IMR-90 (cell line): ENCODE measurements around the gene TTC21A. TPM values are rescaled to one million over a fixed set of nuclear protein-coding genes. Genes with fewer than 3 reads are reported as not detected.

Source experiments
- ATAC-seq: fragments of 200-7000 bp; cut with Tn5 transposase; 2 replicates; pipeline ENCODE4 v1.9.1; 2020; ENCODE audit warnings: low read depth, mild to moderate bottlenecking, moderate library complexity
- BruUV-seq: library from RNA; stranded (reverse); fragments of 400-500 nt; replicated peaks from 2 replicates; lab custom pipeline; 2021; lab: Mats Ljungman, UMichigan
- CTCF ChIA-PET: fragments of 300-600 bp; formaldehyde crosslinking; extraction: SDS; loops from one replicate; lab custom pipeline; 2021; ENCODE audit warnings: antibody characterized with exemption; lab: Yijun Ruan, JAX
- POLR2A ChIA-PET: fragments of 300-600 bp; sonication (Branson Sonifier 250); formaldehyde crosslinking; loops from one replicate; lab custom pipeline; 2022; ENCODE audit warnings: antibody characterized with exemption; ENCODE audit not compliant: unreplicated experiment; lab: Charles Lee
- DNase-seq: peaks from one replicate; pipeline ENCODE4 v3.0.0; 2013
- H2AFZ ChIP-seq: replicated peaks from 2 replicates; pipeline ENCODE3; 2013; ENCODE audit warnings: low read length, mild to moderate bottlenecking; ENCODE audit not compliant: poor library complexity
- H2AK5ac ChIP-seq: 2 replicates; pipeline ENCODE4 v1.6.1; 2013; ENCODE audit warnings: low read depth, low read length, inconsistent platforms
- H2AK9ac ChIP-seq: replicated peaks from 2 replicates; pipeline ENCODE3; 2013; ENCODE audit warnings: mild to moderate bottlenecking, low read depth, low read length, moderate library complexity; ENCODE audit not compliant: poor library complexity
- H2BK120ac ChIP-seq: 2 replicates; pipeline ENCODE4 v1.6.1; 2013; ENCODE audit warnings: low read depth, low read length, inconsistent platforms
- H2BK15ac ChIP-seq: 3 replicates; pipeline ENCODE4 v1.6.1; 2013; ENCODE audit warnings: low read depth, low read length, inconsistent platforms
- H2BK20ac ChIP-seq: 2 replicates; pipeline ENCODE4 v1.6.1; 2013; ENCODE audit warnings: low read depth, mild to moderate bottlenecking, inconsistent platforms, low read length, moderate library complexity
- H2BK5ac ChIP-seq: 2 replicates; pipeline ENCODE4 v1.6.1; 2013; ENCODE audit warnings: mild to moderate bottlenecking, low read depth, low read length, inconsistent platforms; ENCODE audit not compliant: poor library complexity, severe bottlenecking
- H3K14ac ChIP-seq: replicated peaks from 2 replicates; pipeline ENCODE4 v1.6.1; 2013; ENCODE audit warnings: low read depth, low read length, inconsistent platforms
- H3K18ac ChIP-seq: 2 replicates; pipeline ENCODE4 v1.6.1; 2013; ENCODE audit warnings: low read depth, low read length, control low read depth
- H3K23ac ChIP-seq: 2 replicates; pipeline ENCODE4 v1.6.1; 2013; ENCODE audit warnings: low read depth, low read length, inconsistent platforms
- H3K27ac ChIP-seq: 2 replicates; pipeline ENCODE4 v1.5.1; 2013; ENCODE audit warnings: mild to moderate bottlenecking, control low read depth, low read length; ENCODE audit not compliant: insufficient read depth
- H3K27me3 ChIP-seq: 2 replicates; pipeline ENCODE4 v1.6.1; 2013; ENCODE audit warnings: low read length; ENCODE audit not compliant: control insufficient read depth, insufficient read depth
- H3K36me3 ChIP-seq: 2 replicates; pipeline ENCODE4 v1.6.1; 2013; ENCODE audit warnings: low read length, mixed read lengths; ENCODE audit not compliant: control insufficient read depth, insufficient read depth
- H3K4ac ChIP-seq: 2 replicates; pipeline ENCODE4 v1.6.1; 2013; ENCODE audit warnings: low read depth, low read length, inconsistent platforms
- H3K4me1 ChIP-seq: 2 replicates; pipeline ENCODE4 v1.6.1; 2013; ENCODE audit warnings: low read length, mixed read lengths; ENCODE audit not compliant: control insufficient read depth, insufficient read depth
- H3K4me2 ChIP-seq: 2 replicates; pipeline ENCODE4 v1.6.1; 2013; ENCODE audit warnings: low read depth, mild to moderate bottlenecking, control low read depth, low read length, moderate library complexity
- H3K4me3 ChIP-seq: 2 replicates; pipeline ENCODE4 v1.5.1; 2013; ENCODE audit warnings: low read depth, mild to moderate bottlenecking, control low read depth, low read length, moderate library complexity; ENCODE audit not compliant: insufficient read depth
- H3K56ac ChIP-seq: 2 replicates; pipeline ENCODE4 v1.6.1; 2013; ENCODE audit warnings: low read length, inconsistent platforms; ENCODE audit not compliant: insufficient read depth; ENCODE audit errors: extremely low read depth
- H3K79me1 ChIP-seq, 2 experiments: 2 replicates each; pipeline ENCODE4 v1.6.1; 2013; ENCODE audit warnings: low read length in 2 of 2, inconsistent platforms in 1 of 2, low read depth in 1 of 2
- H3K9ac ChIP-seq: 2 replicates; pipeline ENCODE4 v1.6.1; 2013; ENCODE audit warnings: low read depth, low read length, control low read depth
- H3K9me1 ChIP-seq: 2 replicates; pipeline ENCODE4 v1.6.1; 2013; ENCODE audit warnings: low read length, inconsistent platforms; ENCODE audit not compliant: insufficient read depth
- H3K9me3 ChIP-seq: 2 replicates; pipeline ENCODE4 v1.6.1; 2013; ENCODE audit warnings: low read length; ENCODE audit not compliant: control insufficient read depth, insufficient read depth
- H4K20me1 ChIP-seq: 2 replicates; pipeline ENCODE4 v1.6.1; 2013; ENCODE audit warnings: low read length, inconsistent platforms; ENCODE audit not compliant: insufficient read depth
- H4K5ac ChIP-seq: 2 replicates; pipeline ENCODE4 v1.6.1; 2013; ENCODE audit warnings: mild to moderate bottlenecking, low read depth, low read length, control low read depth
- H4K8ac ChIP-seq, 2 experiments: 2 replicates each; pipeline ENCODE4 v1.6.1; 2013; ENCODE audit warnings: low read depth in 2 of 2, low read length in 2 of 2, control low read depth in 1 of 2, inconsistent platforms in 1 of 2
- H4K91ac ChIP-seq: 2 replicates; pipeline ENCODE4 v1.6.1; 2013; ENCODE audit warnings: low read depth, low read length, inconsistent platforms; ENCODE audit not compliant: insufficient read depth
- BHLHE40 ChIP-seq: fragments of 150-350 bp; IDR thresholded peaks from 2 replicates; pipeline ENCODE4 v1.6.1; 2016; ENCODE audit warnings: mild to moderate bottlenecking, low read depth, low read length
- CEBPB ChIP-seq: IDR thresholded peaks from 2 replicates; pipeline ENCODE4 v1.6.1; 2012; ENCODE audit warnings: low read depth, low read length, improper control_type of control experiment
- WGBS, 2 experiments: methylation state at CpG; one replicate each; pipeline versions ENCODE4 v1.1.5 to v1.1.7; 2013; ENCODE audit warnings: missing lambda C conversion rate in 2 of 2; ENCODE audit not compliant: insufficient read length in 1 of 2; ENCODE audit errors: extremely low coverage in 2 of 2; 5-methylcytosine and 5-hydroxymethylcytosine counted together
- dilution Hi-C: fragments of 300-500 bp; cut with HindIII; formaldehyde crosslinking; loops from one replicate; pipeline ENCODE4 v1.14.3; 2018; ENCODE audit warnings: low sequenced_read_pairs; ENCODE audit not compliant: unreplicated experiment
- in situ Hi-C: fragments of 300-500 bp; cut with MboI; formaldehyde crosslinking; loops from 3 replicates; pipeline ENCODE4 v1.14.3; 2019; ENCODE audit warnings: low sequenced_read_pairs, inconsistent platforms, mixed read lengths
- intact Hi-C: fragments of 100-400 bp; cut with micrococcal nuclease; formaldehyde crosslinking; loops from 2 replicates; pipeline ENCODE4 v1.10.0; 2022
- polyA plus RNA-seq, 3 experiments: library from polyadenylated mRNA; depleted of rRNA; stranded (reverse); fragments of >200 nt; gene quantifications; 2 replicates each; pipeline ENCODE4 v1.2.3, GENCODE V29; 2012; ENCODE audit warnings: low replicate concordance in 1 of 3
- total RNA-seq: library from RNA; depleted of rRNA; stranded (reverse); fragments of >200 nt; gene quantifications from 2 replicates; pipeline ENCODE4 v1.2.3, GENCODE V29; 2012

Gene TTC21A
- total and polyA plus RNA-seq, 2 of the 4 experiments (the other 2 are of a cell fraction): 0.90 to 1.8 TPM

- H3K18ac ChIP-seq: no peak overlapping the region
- in situ Hi-C loops: no loop called here
- H3K27ac ChIP-seq: no peak overlapping the region
- no peak overlapping the region for H3K56ac ChIP-seq
- H2BK5ac ChIP-seq: no peak overlapping the region
- BruUV-seq: no TSS peak
- intact Hi-C loops: no loop called here
- H4K5ac ChIP-seq: no peak overlapping the region
- dilution Hi-C loops: no loop called here
- H3K27me3 ChIP-seq: peaks cover 6% of the 10 kb centered on the region
- H3K4me2 ChIP-seq: no peak overlapping the region
- no peak overlapping the region for H4K8ac ChIP-seq
- no peak overlapping the region for H3K4ac ChIP-seq
- DNase-seq (no peak), ATAC-seq (no peak)
- H3K4me1 ChIP-seq: peaks cover 5% of the 10 kb centered on the region; the same call in 1 of the 2 replicates
- H3K36me3 ChIP-seq: no peaks in the 10 kb centered on the region
- ChIA-PET POLR2A (no interaction called here), CTCF (no interaction called here)
- no peak for TF ChIP-seq BHLHE40
- peak; percentile 40; the same call in 1 of the 2 replicates for TF ChIP-seq CEBPB
- WGBS, 2 experiments: no CpG with 5 or more reads among the region's 7 CpGs
- H2BK120ac ChIP-seq: no peak overlapping the region
- H2AK9ac ChIP-seq: no peak overlapping the region
- no peaks in the 10 kb centered on the region; the same call in 1 of the 2 replicates for H3K9me1 ChIP-seq
- no peak overlapping the region for H2BK20ac ChIP-seq
- no peak overlapping the region for H2BK15ac ChIP-seq
- no peak overlapping the region for H3K23ac ChIP-seq
- H2AK5ac ChIP-seq: no peak overlapping the region
- H3K9ac ChIP-seq: no peak overlapping the region
- H3K9me3 ChIP-seq: no peaks in the 10 kb centered on the region
- H4K20me1 ChIP-seq: peaks cover 4% of the 10 kb centered on the region
- H3K14ac ChIP-seq: no peak overlapping the region
- no peak overlapping the region for H2AFZ ChIP-seq
- peaks cover 0 to 6% of the 10 kb centered on the region in 2 experiments; a peak in 2 of 4 replicates for H3K79me1 ChIP-seq
- no peak overlapping the region for H4K91ac ChIP-seq
- H3K4me3 ChIP-seq: no peak overlapping the region
Observed at GRCh38 chr3:39157359-39157758, 49.9 kb downstream of the TTC21A start.
